HG02938 (cell line): ENCODE results near the gene DUSP15.

Experiments
- ATAC-seq: cut with Tn5 transposase; IDR thresholded peaks from one replicate; pipeline ENCODE4 v1.9.1; 2021; ENCODE audit warnings: mild to moderate bottlenecking, moderate library complexity; ENCODE audit not compliant: unreplicated experiment

DUSP15 gene

GRCh38 chr20:31860390-31861134, 9.8 kb downstream of the DUSP15 start:
- no peak for ATAC-seq

GRCh38 chr20:31859998-31860380, 10.3 kb downstream of the DUSP15 start:
- no peak for ATAC-seq

GRCh38 chr20:31859266-31859997, 10.9 kb downstream of the DUSP15 start:
- no peak for ATAC-seq

- no peak for ATAC-seq
Observed at GRCh38 chr20:31858760-31859083, 11.6 kb downstream of the DUSP15 start.

GRCh38 chr20:31857861-31858759, 12.2 kb downstream of the DUSP15 start:
- ATAC-seq = no peak

- ATAC-seq = no peak
Observed at GRCh38 chr20:31856516-31856915, 13.8 kb downstream of the DUSP15 start.

GRCh38 chr20:31853481-31853880, 16.8 kb downstream of the DUSP15 start:
- ATAC-seq = no peak

GRCh38 chr20:31851240-31851955, 18.9 kb downstream of the DUSP15 start:
- no peak for ATAC-seq

GRCh38 chr20:31849306-31849930, 20.9 kb downstream of the DUSP15 start:
- ATAC-seq = no peak

GRCh38 chr20:31848088-31848999, 22.0 kb downstream of the DUSP15 start:
- ATAC-seq = no peak

- no peak for ATAC-seq
Observed at GRCh38 chr20:31846793-31847138, 23.6 kb downstream of the DUSP15 start.

- no peak for ATAC-seq
Observed at GRCh38 chr20:31845300-31845863, 24.9 kb downstream of the DUSP15 start, which contains the start of gene FOXS1. Gene FOXS1, minus strand, starts transcription at chr20:31845604. Its CDS starts 62 bp downstream, at chr20:31845542.

- ATAC-seq = no peak
Observed at GRCh38 chr20:31844737-31845299, 25.5 kb downstream of the DUSP15 start.

- no peak for ATAC-seq
Observed at GRCh38 chr20:31843881-31844280, 26.4 kb downstream of the DUSP15 start.

GRCh38 chr20:31843288-31843687, 27.0 kb downstream of the DUSP15 start:
- no peak for ATAC-seq

GRCh38 chr20:31842471-31843157, 27.7 kb downstream of the DUSP15 start:
- no peak for ATAC-seq

- ATAC-seq = no peak
Observed at GRCh38 chr20:31841928-31842327, 28.4 kb downstream of the DUSP15 start.
